Astrocyte of the hippocampus (primary cell): ENCODE data around the gene IFI44.

Source experiments
- DNase-seq: peaks from one replicate; pipeline ENCODE4 v3.0.0; 2011; ENCODE audit warnings: low read depth, low spot score

Gene IFI44

GRCh38 chr1:78652019-78652560, 2.5 kb downstream of the IFI44 start:
- no peak for DNase-seq

DNA sequence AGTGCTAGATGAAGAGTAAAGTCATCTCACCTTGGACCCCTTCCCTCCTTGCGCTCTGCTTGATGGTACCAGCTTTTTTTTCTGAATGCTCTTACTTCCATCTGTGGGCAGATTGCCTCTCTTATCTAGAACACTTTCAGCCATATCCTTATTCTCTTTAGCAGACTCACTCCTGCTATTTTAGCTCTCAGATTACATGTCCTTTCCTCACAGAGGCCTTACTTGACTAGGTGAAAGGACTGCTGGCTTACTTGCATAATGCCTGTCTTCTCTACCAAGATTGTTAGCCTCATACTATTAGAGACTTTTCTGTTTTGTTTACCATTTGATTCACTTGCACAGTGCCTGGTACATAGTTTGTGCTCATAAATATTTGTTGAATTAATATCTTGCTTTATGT, 9.3 kb downstream of the IFI44 start:
- DNase-seq: no peak

DNA sequence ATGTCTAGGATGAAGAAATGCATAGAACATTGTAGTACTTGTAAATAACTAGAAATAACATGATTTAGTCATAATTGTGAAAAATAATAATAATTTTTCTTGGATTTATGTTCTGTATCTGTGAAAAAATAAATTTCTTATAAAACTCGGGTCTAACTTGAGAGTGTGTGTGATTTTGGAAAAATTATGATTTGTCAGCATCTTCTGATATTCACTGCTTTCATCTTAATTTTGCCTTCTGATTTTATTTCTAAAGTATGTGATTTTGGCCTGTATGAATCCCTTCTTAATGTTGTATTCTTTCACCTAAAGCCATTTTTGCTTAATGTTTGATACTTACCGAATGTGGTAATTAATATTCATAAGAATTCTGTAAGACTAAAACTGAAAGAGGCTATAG, 14.3 kb downstream of the IFI44 start:
- no peak for DNase-seq

- DNase-seq: no peak
These were observed 15.1 kb downstream of the IFI44 start for GRCh38 chr1:78664763-78665162.

- no peak for DNase-seq
These were observed 16.2 kb downstream of the IFI44 start for GRCh38 chr1:78665809-78666208.

GRCh38 chr1:78667939-78668338, 18.3 kb downstream of the IFI44 start:
- DNase-seq: no peak

- no peak for DNase-seq
These were observed 18.8 kb downstream of the IFI44 start for GRCh38 chr1:78668427-78668826.

- no peak for DNase-seq
These were observed 22.8 kb downstream of the IFI44 start for GRCh38 chr1:78672428-78672827.

GRCh38 chr1:78673120-78673519, 23.5 kb downstream of the IFI44 start:
- DNase-seq: no peak

- peak; percentile 82 for DNase-seq
These were observed 26.8 kb downstream of the IFI44 start for GRCh38 chr1:78676347-78676982.

- DNase-seq: no peak
These were observed 27.4 kb downstream of the IFI44 start for GRCh38 chr1:78676993-78677392.

DNA sequence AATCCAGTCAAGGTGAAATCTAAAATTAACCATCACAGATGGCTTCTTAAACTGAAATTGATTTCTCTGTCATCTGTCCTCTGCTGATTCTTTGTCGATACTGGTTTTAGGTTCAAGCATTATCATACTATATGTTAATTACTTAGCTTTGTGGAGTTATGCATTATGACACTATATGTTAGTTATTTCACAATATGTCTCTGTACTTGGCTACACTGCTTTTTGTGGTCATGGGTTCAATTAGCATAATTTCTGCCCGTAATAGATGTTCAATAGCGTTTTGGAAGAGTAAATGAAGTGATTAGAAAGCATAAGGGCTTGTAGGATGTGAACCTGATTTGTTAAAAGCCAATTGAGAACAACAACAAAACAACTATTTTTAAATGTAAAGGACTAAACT, 28.2 kb downstream of the IFI44 start:
- DNase-seq: no peak

DNA sequence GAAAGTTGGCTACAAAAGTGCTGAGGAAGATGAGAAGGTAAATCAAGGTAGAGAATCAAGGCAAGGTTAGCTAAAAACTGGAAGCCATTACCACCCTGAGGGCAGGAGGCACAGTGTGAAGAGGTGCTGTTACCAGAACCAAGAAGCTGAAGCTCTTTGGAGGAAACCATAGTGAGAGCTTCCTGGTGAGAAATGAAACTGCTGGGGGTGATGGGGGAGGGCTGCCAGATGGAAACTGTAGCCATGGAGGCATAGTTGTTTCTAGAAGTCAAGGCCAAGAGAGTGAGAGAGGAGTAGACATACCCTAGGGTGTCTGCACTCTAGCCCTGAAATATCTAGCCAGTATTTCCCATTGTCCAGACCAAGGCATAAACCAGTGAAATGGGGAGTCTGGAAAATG, 28.7 kb downstream of the IFI44 start:
- no peak for DNase-seq

DNA sequence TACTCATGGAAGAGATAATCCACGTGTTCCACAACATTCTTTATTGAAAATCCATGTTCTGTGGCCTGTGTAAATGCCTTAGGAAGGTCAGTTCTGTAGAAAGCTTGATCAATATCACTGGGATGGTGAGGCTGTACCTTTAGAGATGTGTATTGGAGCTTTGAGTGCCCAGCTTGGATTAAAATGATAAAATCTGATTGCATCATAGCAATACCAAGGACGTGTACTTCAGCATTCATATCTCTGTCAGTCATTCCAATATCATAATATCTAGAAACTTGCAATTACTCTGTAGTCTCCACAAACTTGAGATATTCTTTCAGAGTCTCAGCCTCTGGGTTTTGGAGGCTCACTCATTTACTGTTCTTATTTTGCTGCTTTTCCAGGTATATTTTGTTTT, 31.6 kb downstream of the IFI44 start:
- no peak for DNase-seq

GRCh38 chr1:78682496-78682895, 32.9 kb downstream of the IFI44 start:
- DNase-seq: no peak

- DNase-seq: no peak
These were observed 33.4 kb downstream of the IFI44 start for GRCh38 chr1:78683079-78683478.

DNA sequence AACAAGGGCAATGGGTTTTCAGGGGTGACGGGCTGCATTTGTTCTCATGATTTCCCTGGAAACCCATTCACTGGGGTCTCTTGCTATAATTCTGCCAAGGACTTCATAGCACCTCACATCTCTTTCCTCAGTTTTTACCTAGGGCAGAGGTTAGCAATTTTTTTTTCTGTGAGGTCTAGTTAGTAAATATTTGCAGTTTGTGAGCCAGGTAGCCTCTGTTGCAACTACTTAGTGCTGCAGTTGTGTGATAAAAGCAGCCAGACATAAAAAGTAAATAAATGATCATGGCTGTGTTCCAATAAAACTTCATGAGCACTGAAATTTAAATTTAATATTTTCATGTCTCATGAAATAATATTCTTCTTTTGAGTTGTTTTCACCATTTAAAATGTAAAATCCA, 37.7 kb downstream of the IFI44 start:
- no peak for DNase-seq

DNA sequence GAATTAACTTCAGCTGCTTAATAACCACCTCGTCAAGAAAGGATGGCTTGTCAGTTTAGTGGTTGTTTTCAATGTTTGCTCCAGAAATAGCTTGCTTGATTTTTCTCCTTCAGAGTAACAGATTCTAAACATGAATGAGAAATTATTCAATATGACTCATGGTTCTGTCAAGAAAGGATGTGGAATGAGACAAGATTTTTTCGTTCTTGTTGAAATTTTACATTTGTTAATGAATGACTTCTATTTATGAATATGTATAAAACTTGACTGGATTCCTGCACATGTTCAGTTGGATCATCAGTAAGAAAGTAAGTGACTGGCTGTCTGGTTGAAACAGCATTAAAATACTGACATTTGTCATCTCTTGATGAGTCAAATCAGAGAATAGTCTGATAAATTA, 38.3 kb downstream of the IFI44 start:
- no peak for DNase-seq

GRCh38 chr1:78688697-78689096, 39.1 kb downstream of the IFI44 start:
- peak; percentile 45 for DNase-seq

- no peak for DNase-seq
These were observed 40.9 kb downstream of the IFI44 start for GRCh38 chr1:78690516-78690915.

DNA sequence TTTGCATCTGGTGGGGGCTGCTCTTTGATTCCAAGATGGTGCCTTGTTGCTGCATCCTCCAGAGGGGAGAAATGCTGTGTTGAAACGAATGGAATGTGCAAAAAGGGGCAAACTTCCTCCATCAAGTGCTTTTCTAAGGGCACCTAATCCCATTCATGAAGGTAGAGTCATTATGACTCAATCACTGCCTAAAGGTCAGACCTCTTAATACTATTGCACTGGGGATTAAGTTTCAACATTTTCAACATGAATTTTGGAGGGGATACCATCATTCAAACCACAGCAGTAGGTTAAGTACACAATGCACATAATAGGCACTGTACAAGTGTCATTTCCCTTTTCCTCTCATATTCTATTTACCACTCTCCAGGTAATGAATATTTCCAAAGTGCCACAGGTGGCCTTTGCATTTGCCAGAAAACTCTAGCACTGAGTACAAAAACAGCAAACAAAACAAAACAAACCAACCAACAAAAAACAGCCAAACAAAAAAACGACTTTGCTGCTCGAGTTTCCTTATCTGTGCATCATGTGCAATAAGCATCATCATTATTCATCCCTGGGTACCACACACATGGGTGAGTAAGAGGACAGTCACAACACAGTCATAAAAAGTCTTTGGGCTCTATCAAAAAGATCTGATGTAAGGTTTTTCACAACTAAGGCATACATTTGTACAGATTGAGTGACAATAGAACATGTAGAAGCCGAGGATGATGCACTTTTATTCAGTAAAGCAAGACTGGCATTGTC, 42.5 kb downstream of the IFI44 start:
- DNase-seq: no peak

GRCh38 chr1:78699813-78700212, 50.2 kb downstream of the IFI44 start:
- no peak for DNase-seq

DNA sequence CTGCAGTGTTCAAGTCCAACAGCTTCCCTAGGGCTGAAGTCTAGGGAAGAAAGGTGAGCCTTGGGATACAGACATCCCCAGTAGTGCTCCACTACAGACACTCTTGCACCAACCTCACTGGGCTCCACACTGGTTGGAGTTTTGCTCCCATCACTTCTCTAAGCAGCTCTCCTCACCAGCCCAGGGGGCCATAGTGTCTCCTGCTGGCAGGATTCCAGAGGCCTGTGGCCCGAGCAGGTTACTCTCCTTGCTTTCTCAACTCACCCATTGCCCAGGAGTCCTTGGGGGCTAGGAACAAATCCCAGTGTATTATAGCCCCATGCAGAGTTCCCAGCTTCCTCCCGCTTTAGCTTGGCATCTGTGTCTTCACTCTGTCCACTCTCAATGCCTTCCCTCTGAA, 52.8 kb downstream of the IFI44 start:
- no peak for DNase-seq
